ENCODE measurements around the gene ALX3. TPM values are rescaled to one million over a fixed set of nuclear protein-coding genes. Genes with fewer than 3 reads are reported as not detected.

Gene ALX3
- total RNA-seq, 2 donors from 2014 or later, result not detected

DNA sequence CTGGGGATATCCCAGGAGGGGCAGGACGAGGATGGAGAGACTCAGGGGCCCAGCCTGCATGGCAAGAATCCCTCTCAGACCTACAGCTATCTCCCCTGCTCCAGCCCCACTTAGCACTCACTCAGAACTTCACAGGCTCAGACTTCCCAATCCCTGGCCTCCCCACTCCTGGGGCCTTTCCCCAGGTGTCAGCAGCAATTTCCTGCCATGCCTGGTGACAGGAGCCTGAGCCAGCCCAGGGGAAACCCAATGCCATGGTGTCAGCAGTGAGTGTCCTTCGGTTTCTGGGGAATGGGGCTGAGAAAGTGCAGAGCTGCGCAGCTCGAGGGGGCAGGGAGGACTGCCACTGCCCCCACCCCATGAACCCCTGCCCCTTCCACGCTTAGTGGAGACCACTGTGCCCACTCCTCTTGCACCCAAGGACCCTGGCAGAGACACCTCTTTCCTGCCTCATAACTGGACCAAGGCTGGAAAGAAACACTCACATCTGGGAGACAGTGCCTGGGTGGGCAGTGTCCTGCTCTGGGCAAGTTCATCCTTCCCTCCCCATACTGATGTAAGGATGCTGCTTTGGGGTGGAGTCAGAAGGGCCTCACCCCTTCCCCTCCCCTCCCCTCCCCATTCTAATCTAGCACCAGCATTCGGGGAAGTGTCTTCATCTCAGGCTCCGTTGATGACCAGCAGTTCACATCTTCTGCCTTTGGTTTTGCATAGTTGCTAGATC is 24.6 kb upstream of the ALX3 start:
- Histone ChIP-seq H3K9ac (ENCODE audit: low read depth in 2 of 2, low read length in 2 of 2) (no peak overlapping the region), H3K9me3 (no peaks in the 10 kb centered on the region), H3K4me1 (no peaks in the 10 kb centered on the region), H3K4me3 (no peak overlapping the region), H3K27ac (no peak overlapping the region), H3K36me3 (no peaks in the 10 kb centered on the region), H3K27me3 (no peaks in the 10 kb centered on the region)
- DNase-seq, result no peak
- intact Hi-C loops (cut with DNase I), result no loop called here
- TF ChIP-seq, protein P1, sequence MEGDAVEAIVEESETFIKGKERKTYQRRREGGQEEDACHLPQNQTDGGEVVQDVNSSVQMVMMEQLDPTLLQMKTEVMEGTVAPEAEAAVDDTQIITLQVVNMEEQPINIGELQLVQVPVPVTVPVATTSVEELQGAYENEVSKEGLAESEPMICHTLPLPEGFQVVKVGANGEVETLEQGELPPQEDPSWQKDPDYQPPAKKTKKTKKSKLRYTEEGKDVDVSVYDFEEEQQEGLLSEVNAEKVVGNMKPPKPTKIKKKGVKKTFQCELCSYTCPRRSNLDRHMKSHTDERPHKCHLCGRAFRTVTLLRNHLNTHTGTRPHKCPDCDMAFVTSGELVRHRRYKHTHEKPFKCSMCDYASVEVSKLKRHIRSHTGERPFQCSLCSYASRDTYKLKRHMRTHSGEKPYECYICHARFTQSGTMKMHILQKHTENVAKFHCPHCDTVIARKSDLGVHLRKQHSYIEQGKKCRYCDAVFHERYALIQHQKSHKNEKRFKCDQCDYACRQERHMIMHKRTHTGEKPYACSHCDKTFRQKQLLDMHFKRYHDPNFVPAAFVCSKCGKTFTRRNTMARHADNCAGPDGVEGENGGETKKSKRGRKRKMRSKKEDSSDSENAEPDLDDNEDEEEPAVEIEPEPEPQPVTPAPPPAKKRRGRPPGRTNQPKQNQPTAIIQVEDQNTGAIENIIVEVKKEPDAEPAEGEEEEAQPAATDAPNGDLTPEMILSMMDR (IDR thresholded peaks at IDR 0.05), result no peak

DNA sequence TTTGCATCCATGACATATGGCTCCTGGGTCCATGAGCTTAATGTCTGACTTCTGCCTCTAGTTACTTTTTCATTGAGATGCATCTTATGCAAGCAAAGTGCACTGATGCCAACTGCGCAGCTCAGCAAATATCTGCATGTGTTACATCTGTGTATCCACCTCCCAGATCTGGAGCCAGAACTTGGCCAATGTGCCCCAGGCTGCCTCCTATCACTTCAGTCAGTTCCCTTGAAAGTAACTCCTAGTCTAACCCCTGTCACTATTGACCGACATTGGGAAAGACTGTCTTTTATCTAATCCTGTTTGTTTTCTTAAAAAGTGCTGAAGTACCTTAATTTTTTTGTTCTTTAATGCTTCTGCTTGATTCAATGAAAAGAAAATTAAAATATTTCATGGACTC is 22.5 kb upstream of the ALX3 start:
- Histone ChIP-seq H3K27ac (no peak overlapping the region), H3K9me3 (no peaks in the 10 kb centered on the region), H3K36me3 (no peaks in the 10 kb centered on the region), H3K9ac (ENCODE audit: low read depth in 2 of 2, low read length in 2 of 2) (no peak overlapping the region), H3K4me3 (no peak overlapping the region), H3K4me1 (no peaks in the 10 kb centered on the region), H3K27me3 (no peaks in the 10 kb centered on the region)
- no peak for DNase-seq
- intact Hi-C loops (cut with DNase I), result no loop called here
- TF ChIP-seq, protein P1 (IDR thresholded peaks at IDR 0.05), result no peak

DNA sequence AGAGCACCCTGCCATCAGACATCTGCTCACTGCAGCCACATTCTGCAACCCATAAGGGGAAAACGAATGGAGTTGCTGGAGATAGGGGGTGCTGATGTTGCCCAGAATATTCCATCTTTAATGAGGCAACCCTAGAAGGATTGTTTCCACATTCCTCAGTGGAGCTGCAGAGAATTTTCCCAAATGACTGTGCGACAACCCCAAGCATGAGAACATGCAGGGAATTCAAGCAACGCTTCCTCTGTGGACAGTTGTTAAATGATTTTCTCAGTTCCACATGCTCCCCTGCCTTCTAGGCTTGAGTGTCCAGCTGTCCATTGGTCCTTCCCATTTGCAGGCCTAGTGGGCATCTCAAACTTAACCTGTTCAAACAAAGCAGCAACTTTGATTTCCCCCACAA is 21.3 kb upstream of the ALX3 start:
- TF ChIP-seq, protein P1 (IDR thresholded peaks at IDR 0.05), result no peak
- intact Hi-C loops (cut with DNase I), result no loop called here
- Histone ChIP-seq H3K27ac (no peak overlapping the region), H3K36me3 (no peaks in the 10 kb centered on the region), H3K9me3 (no peaks in the 10 kb centered on the region), H3K4me3 (no peak overlapping the region), H3K9ac (ENCODE audit: low read depth in 2 of 2, low read length in 2 of 2) (no peak overlapping the region), H3K27me3 (no peaks in the 10 kb centered on the region), H3K4me1 (no peaks in the 10 kb centered on the region)
- no peak for DNase-seq

DNA sequence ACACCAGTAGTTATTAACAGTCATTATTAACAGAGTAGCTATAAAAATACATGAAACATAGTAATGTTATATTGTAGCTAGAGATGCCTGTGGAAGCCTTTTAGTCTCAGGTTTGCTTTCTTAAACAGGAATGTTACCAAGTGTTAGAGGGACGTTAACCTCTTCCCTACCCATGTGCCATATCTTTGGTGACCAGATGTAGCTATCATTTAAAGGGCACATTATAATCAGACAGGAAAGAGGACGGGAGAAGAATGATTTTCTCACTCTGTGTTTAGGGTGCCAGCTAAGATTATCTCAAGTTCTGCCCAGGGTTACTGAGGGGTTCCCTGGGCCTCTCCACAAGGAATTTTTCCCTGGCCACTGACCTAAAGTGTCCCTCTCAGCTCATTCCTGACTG is 20.9 kb upstream of the ALX3 start:
- Histone ChIP-seq H3K9me3 (no peaks in the 10 kb centered on the region), H3K36me3 (no peaks in the 10 kb centered on the region), H3K9ac (ENCODE audit: low read depth in 2 of 2, low read length in 2 of 2) (no peak overlapping the region), H3K27ac (no peak overlapping the region), H3K27me3 (no peaks in the 10 kb centered on the region), H3K4me3 (no peak overlapping the region), H3K4me1 (no peaks in the 10 kb centered on the region)
- TF ChIP-seq, protein P1 (IDR thresholded peaks at IDR 0.05), result no peak
- no peak for DNase-seq
- intact Hi-C loops (cut with DNase I), result no loop called here

DNA sequence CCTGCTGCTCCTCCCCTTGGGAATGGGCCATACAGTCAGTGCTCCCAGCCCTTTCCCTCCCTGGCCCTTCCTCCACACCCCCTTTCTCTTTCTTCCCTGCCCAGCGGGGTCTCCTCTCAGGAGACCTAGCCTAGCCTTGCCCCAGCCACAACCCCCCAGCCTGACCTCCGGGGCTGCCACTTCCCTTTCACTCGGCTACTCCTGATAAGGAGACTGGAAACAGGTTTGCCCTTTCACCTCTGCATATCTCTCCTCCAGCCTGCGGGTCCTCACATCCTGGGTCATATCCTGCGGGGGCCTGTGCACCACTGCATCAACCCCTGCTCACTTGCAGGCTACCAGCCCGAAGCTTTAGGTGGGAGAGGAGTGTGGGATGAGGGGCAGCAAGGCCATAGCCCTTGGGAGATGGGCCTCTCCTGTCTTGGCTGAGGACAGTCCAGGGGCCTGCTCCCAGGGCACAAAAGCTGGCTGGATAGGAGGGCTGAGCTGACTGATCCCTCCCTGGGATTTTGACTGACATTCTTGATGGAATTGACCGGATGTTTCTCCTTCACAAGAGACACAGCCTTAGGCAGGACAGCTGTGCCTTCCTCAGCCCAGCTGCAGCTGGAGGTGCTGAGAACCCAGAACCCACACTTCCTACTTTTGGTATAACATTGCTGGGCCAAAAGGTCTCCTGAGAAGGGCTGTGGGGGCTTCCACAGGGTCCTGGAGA is 19.2 kb upstream of the ALX3 start:
- Histone ChIP-seq H3K9ac (ENCODE audit: low read depth in 2 of 2, low read length in 2 of 2) (no peak overlapping the region), H3K9me3 (no peaks in the 10 kb centered on the region), H3K4me3 (no peak overlapping the region), H3K4me1 (no peaks in the 10 kb centered on the region), H3K36me3 (no peaks in the 10 kb centered on the region), H3K27me3 (no peaks in the 10 kb centered on the region), H3K27ac (no peak overlapping the region)
- DNase-seq, result no peak
- intact Hi-C loops (cut with DNase I), result no loop called here
- TF ChIP-seq, protein P1 (IDR thresholded peaks at IDR 0.05), result no peak
